SK-N-SH (cell line): ENCODE measurements around the gene SHROOM1. TPM values are rescaled to one million over a fixed set of nuclear protein-coding genes. Genes with fewer than 3 reads are reported as not detected.

Experiments used
- CTCF ChIA-PET: fragments of 300-600, 350-600 bp; formaldehyde crosslinking; extraction: SDS; loops from one replicate; lab custom pipeline; 2021; lab: Yijun Ruan, JAX
- POLR2A ChIA-PET: fragments of 350-600 bp; sonication (Branson Sonifier 250); formaldehyde crosslinking; extraction: SDS; loops from one replicate; lab custom pipeline; 2020; ENCODE audit warnings: antibody characterized with exemption, inconsistent platforms; lab: Yijun Ruan, JAX
- DNase-seq: peaks from one replicate; pipeline ENCODE4 v3.0.0; 2012
- H2AFZ ChIP-seq: fragments of 200-600 bp; sonication (generic); 2 replicates; pipeline ENCODE4 v1.8.1; 2016; ENCODE audit warnings: antibody characterized with exemption, mild to moderate bottlenecking, low read depth
- H3F3A ChIP-seq: fragments of 200-600 bp; sonication (generic); replicated peaks from 2 replicates; pipeline ENCODE3; 2016; ENCODE audit warnings: antibody characterized with exemption, mild to moderate bottlenecking; ENCODE audit not compliant: insufficient read depth
- H3K27ac ChIP-seq, 2 experiments: fragments of 200-500 bp in 1 of 2; fragments of 200-600 bp in 1 of 2; sonication (Bioruptor generic) in 1 of 2; sonication (generic), shearing (Covaris generic) in 1 of 2; 2 replicates each; pipeline versions ENCODE4 v1.5.1 to v1.6.1; 2014 to 2016; ENCODE audit warnings: low read depth in 2 of 2, inconsistent platforms in 1 of 2, low read length in 1 of 2, mild to moderate bottlenecking in 1 of 2, mixed read lengths in 1 of 2
- H3K27me3 ChIP-seq: fragments of 200-600 bp; sonication (generic), shearing (Covaris generic); 2 replicates; pipeline ENCODE4 v1.6.1; 2016; ENCODE audit warnings: mixed run types; ENCODE audit not compliant: insufficient read depth
- H3K36me3 ChIP-seq, 2 experiments: fragments of 200-500 bp in 1 of 2; fragments of 200-600 bp in 1 of 2; sonication (Bioruptor generic) in 1 of 2; sonication (generic) in 1 of 2; replicated peaks in 1 of 2; 2 replicates each; pipeline versions ENCODE3 to v1.5.1; 2014 to 2016; ENCODE audit warnings: low read length in 1 of 2, mild to moderate bottlenecking in 1 of 2; ENCODE audit not compliant: insufficient read depth in 2 of 2, control insufficient read depth in 1 of 2
- H3K4me1 ChIP-seq, 2 experiments: fragments of 200-500 bp in 1 of 2; fragments of 200-600 bp in 1 of 2; sonication (Bioruptor generic) in 1 of 2; sonication (generic), shearing (Covaris generic) in 1 of 2; 2 replicates each; pipeline versions ENCODE4 v1.5.1 to v1.6.1; 2014 to 2016; ENCODE audit warnings: low read depth in 1 of 2, low read length in 1 of 2, mixed run types in 1 of 2; ENCODE audit not compliant: insufficient read depth in 2 of 2, control insufficient read depth in 1 of 2
- H3K4me2 ChIP-seq: fragments of 200-600 bp; sonication (generic), shearing (Covaris generic); 2 replicates; pipeline ENCODE4 v1.6.1; 2017; ENCODE audit warnings: mixed run types
- H3K4me3 ChIP-seq, 2 experiments: fragments of 200-500 bp in 1 of 2; fragments of 200-600 bp in 1 of 2; sonication (Bioruptor generic) in 1 of 2; sonication (generic), shearing (Covaris generic) in 1 of 2; 2 replicates each; pipeline versions ENCODE4 v1.5.1 to v1.8.1; 2014 to 2016; ENCODE audit warnings: low read depth in 2 of 2, inconsistent platforms in 1 of 2, low read length in 1 of 2, mild to moderate bottlenecking in 1 of 2, mixed read lengths in 1 of 2, moderate library complexity in 1 of 2
- H3K79me2 ChIP-seq: fragments of 200-600 bp; sonication (generic); 2 replicates; pipeline ENCODE4 v1.8.1; 2017; ENCODE audit warnings: mild to moderate bottlenecking; ENCODE audit not compliant: insufficient read depth
- H3K9ac ChIP-seq: fragments of 200-600 bp; sonication (generic); 2 replicates; pipeline ENCODE4 v1.6.1; 2017; ENCODE audit warnings: mixed run types
- H3K9me2 ChIP-seq: fragments of 200-600 bp; sonication (generic); 2 replicates; pipeline ENCODE4 v1.6.1; 2017; ENCODE audit warnings: mixed run types
- H3K9me3 ChIP-seq: fragments of 200-600 bp; sonication (generic); 2 replicates; pipeline ENCODE4 v1.6.1; 2017; ENCODE audit warnings: mixed run types, mild to moderate bottlenecking, moderate library complexity
- H4K20me1 ChIP-seq: fragments of 200-600 bp; sonication (generic); 2 replicates; pipeline ENCODE4 v1.6.1; 2017; ENCODE audit warnings: mild to moderate bottlenecking, mixed run types; ENCODE audit not compliant: insufficient read depth
- CTCF ChIP-seq: fragments of 200-600 bp; sonication (generic); IDR thresholded peaks from 2 replicates; pipeline ENCODE4 v1.6.1; 2017; ENCODE audit warnings: antibody characterized with exemption, mild to moderate bottlenecking, moderate library complexity
- FOSL2 ChIP-seq: IDR thresholded peaks from 2 replicates; pipeline ENCODE4 v1.4.0; 2012; ENCODE audit warnings: low read depth, mild to moderate bottlenecking, moderate library complexity, borderline replicate concordance
- FOXJ3 ChIP-seq: sonication (generic); formaldehyde crosslinking; IDR thresholded peaks from 2 replicates; pipeline ENCODE4 v1.5.1; 2020; ENCODE audit warnings: mild to moderate bottlenecking, missing genetic modification reagents
- FOXM1 ChIP-seq: IDR thresholded peaks from 2 replicates; pipeline ENCODE4 v1.4.0; 2012; ENCODE audit warnings: low read depth, mild to moderate bottlenecking
- GABPA ChIP-seq: IDR thresholded peaks from 2 replicates; pipeline ENCODE4 v1.4.0; 2012; ENCODE audit warnings: low read depth, mild to moderate bottlenecking
- IRF3 ChIP-seq: fragments of 150-350 bp; IDR thresholded peaks from 2 replicates; pipeline ENCODE4 v1.6.1; 2016; ENCODE audit warnings: mild to moderate bottlenecking, low read depth, low read length
- JUND ChIP-seq: IDR thresholded peaks from 2 replicates; pipeline ENCODE4 v1.4.0; 2012
- NFIC ChIP-seq: IDR thresholded peaks from 2 replicates; pipeline ENCODE4 v1.4.0; 2012; ENCODE audit warnings: borderline replicate concordance
- PBX3 ChIP-seq: IDR thresholded peaks from 2 replicates; pipeline ENCODE4; 2012
- POLR2AphosphoS5 ChIP-seq: IDR thresholded peaks from 2 replicates; pipeline ENCODE4 v1.6.1; 2012; ENCODE audit warnings: low read depth, low read length
- RAD21 ChIP-seq: IDR thresholded peaks from 2 replicates; pipeline ENCODE4 v1.6.1; 2012; ENCODE audit warnings: mild to moderate bottlenecking, low read length
- RCOR1 ChIP-seq: fragments of 150-350 bp; IDR thresholded peaks from 2 replicates; pipeline ENCODE4 v1.6.1; 2017; ENCODE audit warnings: antibody characterized with exemption, low read length
- RFX5 ChIP-seq: IDR thresholded peaks from 2 replicates; pipeline ENCODE4 v1.6.1; 2012; ENCODE audit warnings: mild to moderate bottlenecking, improper control_type of control experiment, low read length
- RXRA ChIP-seq: IDR thresholded peaks from 2 replicates; pipeline ENCODE4 v1.4.0; 2012; ENCODE audit warnings: low read depth, mild to moderate bottlenecking, borderline replicate concordance
- SIN3A ChIP-seq: IDR thresholded peaks from 2 replicates; pipeline ENCODE4 v1.6.1; 2012; ENCODE audit warnings: low read depth, mild to moderate bottlenecking, low read length, moderate library complexity, borderline replicate concordance
- TCF12 ChIP-seq: IDR thresholded peaks from 2 replicates; pipeline ENCODE4 v1.4.0; 2012
- USF2 ChIP-seq: fragments of 150-350 bp; IDR thresholded peaks from 2 replicates; pipeline ENCODE4 v1.6.1; 2017; ENCODE audit warnings: antibody characterized with exemption, low read length, low read depth, borderline replicate concordance
- YY1 ChIP-seq: IDR thresholded peaks from 2 replicates; pipeline ENCODE4 v1.4.0; 2012; ENCODE audit warnings: low read depth, mild to moderate bottlenecking
- ZBTB33 ChIP-seq: IDR thresholded peaks from 2 replicates; pipeline ENCODE4 v1.4.0; 2012; ENCODE audit warnings: low read depth, borderline replicate concordance
- WGBS: methylation state at CpG from one replicate; pipeline ENCODE4 v1.1.6; 2017; ENCODE audit warnings: low lambda C conversion rate; 5-methylcytosine and 5-hydroxymethylcytosine counted together
- polyA plus RNA-seq, 3 experiments: library from polyadenylated mRNA; depleted of rRNA; stranded (reverse); fragments of >200 nt; gene quantifications; 2 replicates each; pipeline ENCODE4 v1.2.3, GENCODE V29; 2012

The SHROOM1 gene
- polyA plus RNA-seq, 1 of the 3 experiments (the other 2 are of a cell fraction): 3.8 TPM

GRCh38 chr5:132777209-132778069 is 53.0 kb downstream of the SHROOM1 start, which contains the start of gene SEPTIN8 (continued):
- TF ChIP-seq SIN3A (no peak), FOXJ3 (CRISPR knock-in tag) (no peak), TCF12 (no peak), NFIC (no peak), POLR2AphosphoS5 (peak; percentile 25; the same call in 1 of the 2 replicates), RAD21 (no peak), JUND (no peak), YY1 (peak; percentile 57), USF2 (no peak)

- Histone ChIP-seq H3K9ac (peak overlapping the region; percentile 63), H3K79me2 (peaks cover 47% of the 10 kb centered on the region), H3F3A (peaks cover 5% of the 10 kb centered on the region), H4K20me1 (no peaks in the 10 kb centered on the region), H3K27me3 (no peaks in the 10 kb centered on the region), H3K9me2 (no peaks in the 10 kb centered on the region), H3K9me3 (no peaks in the 10 kb centered on the region), H3K27ac (no peak overlapping the region; a peak in 1 of 4 replicates), H3K36me3 (no peaks in the 10 kb centered on the region), H3K4me2 (peak overlapping the region; percentile 96), H3K4me3 (peak overlapping the region; percentile 75 to 85), H3K4me1 (peaks cover 13 to 48% of the 10 kb centered on the region in 2 experiments; a peak in 2 of 4 replicates), H2AFZ (0 out of 2 replicates have a peak overlapping the region, but pooled peaks have one; percentile 71)
- 0% methylated on average over 8 of the region's 40 CpGs for WGBS
- no peak for DNase-seq
- no peak for TF ChIP-seq PBX3
- TF ChIP-seq GABPA: no peak
- TF ChIP-seq SIN3A: no peak
- TF ChIP-seq RFX5: no peak
- TF ChIP-seq YY1: no peak
- TF ChIP-seq USF2: no peak
- TF ChIP-seq RCOR1: no peak
- TF ChIP-seq FOXJ3 (CRISPR knock-in tag): no peak
- TF ChIP-seq CTCF: no peak
- TF ChIP-seq RXRA: no peak
- TF ChIP-seq IRF3: no peak
- TF ChIP-seq ZBTB33: no peak
- TF ChIP-seq TCF12: no peak
- TF ChIP-seq FOXM1: no peak
- no peak for TF ChIP-seq FOSL2
- CTCF ChIA-PET: interaction anchor here (1.7 to 1.8 kb wide), 2 partner anchors 10 to 43 kb away, joined by 5 to 11 read pairs; no protein-coding TSS in a partner anchor
- POLR2A ChIA-PET: no interaction called here
Measured at GRCh38 chr5:132776938-132777208, 53.6 kb downstream of the SHROOM1 start.
